Omental fat pad (tissue), 4 donors: ENCODE measurements around the gene NHSL2. TPM values are rescaled to one million over a fixed set of nuclear protein-coding genes. Genes with fewer than 3 reads are reported as not detected.

Experiments used
- ATAC-seq: fragments of 150-250 bp; one replicate; pipeline ENCODE4 v1.9.1; 2016; ENCODE audit warnings: mild to moderate bottlenecking, moderate library complexity; ENCODE audit not compliant: low FRiP score
- DNase-seq: peaks from one replicate; pipeline ENCODE4 v3.0.0-alpha.2; 2019; ENCODE audit warnings: low spot score
- CTCF ChIP-seq, 3 donors: fragments of 450-650 bp; IDR thresholded peaks; one replicate each; pipeline ENCODE4 v1.5.1; 2016 to 2017; ENCODE audit warnings: antibody characterized with exemption in 3 of 3, mild to moderate bottlenecking in 3 of 3, moderate library complexity in 2 of 3
- total RNA-seq, 4 donors: library from RNA; depleted of rRNA; stranded (reverse); fragments of >200 nt; gene quantifications; one replicate each; pipeline ENCODE4 v1.1.0, GENCODE V29; 2016

NHSL2 gene
- total RNA-seq, 4 donors from 2014 or later: 12.8 to 20.2 (median 14.0) TPM

- ATAC-seq (no peak), DNase-seq (no peak)
- TF ChIP-seq CTCF (IDR thresholded peaks at IDR 0.05): no peak
These were observed 84.5 kb downstream of the NHSL2 start for GRCh38 chrX:71995122-71995521.

- ATAC-seq (no peak), DNase-seq (no peak)
- TF ChIP-seq CTCF (IDR thresholded peaks at IDR 0.05): no peak
These were observed 85.5 kb downstream of the NHSL2 start for GRCh38 chrX:71996136-71996535.

GRCh38 chrX:71996826-71997225 is 86.2 kb downstream of the NHSL2 start:
- DNase-seq (no peak), ATAC-seq (peak; percentile 38)
- TF ChIP-seq CTCF (IDR thresholded peaks at IDR 0.05): no peak

GRCh38 chrX:71997320-71997719 is 86.7 kb downstream of the NHSL2 start:
- TF ChIP-seq CTCF (IDR thresholded peaks at IDR 0.05): no peak
- no peak for ATAC-seq
- DNase-seq: no peak

- no peak for TF ChIP-seq CTCF (IDR thresholded peaks at IDR 0.05)
- DNase-seq: no peak
- ATAC-seq: no peak
These were observed 88.3 kb downstream of the NHSL2 start for GRCh38 chrX:71998836-71999509.

- TF ChIP-seq CTCF (IDR thresholded peaks at IDR 0.05): no peak
- ATAC-seq: no peak
These were observed 88.9 kb downstream of the NHSL2 start for GRCh38 chrX:71999535-71999934.

GRCh38 chrX:72001471-72001870 is 90.8 kb downstream of the NHSL2 start:
- TF ChIP-seq CTCF (IDR thresholded peaks at IDR 0.05): no peak
- ATAC-seq (no peak), DNase-seq (no peak)

More at GRCh38 chrX:71999535-71999934, 88.9 kb downstream of the NHSL2 start:
- no peak for DNase-seq
